Mesothelial cell of epicardium (in vitro differentiated cells): ENCODE measurements around the gene SFSWAP. TPM values are rescaled to one million over a fixed set of nuclear protein-coding genes. Genes with fewer than 3 reads are reported as not detected.
"Not testable (repeated sequence)": the region's sequence is repeated elsewhere in the genome, so short reads cannot be mapped to it uniquely, and the experiment has no call there.

ENCODE experiments used
- DNase-seq, 2 experiments: peaks; one replicate each; pipeline ENCODE4 v3.0.0; 2021; ENCODE audit warnings: low spot score in 2 of 2; ENCODE audit not compliant: unreplicated experiment in 2 of 2
- H3K27ac Mint-ChIP-seq: 2 replicates; pipeline ENCODE4 v1.8.0; 2021; ENCODE audit warnings: mixed read lengths
- H3K27me3 Mint-ChIP-seq: 2 replicates; pipeline ENCODE4 v1.8.0; 2021; ENCODE audit warnings: low read depth, mixed read lengths
- H3K36me3 Mint-ChIP-seq: 2 replicates; pipeline ENCODE4 v1.8.0; 2021; ENCODE audit warnings: mixed read lengths
- H3K4me1 Mint-ChIP-seq: 2 replicates; pipeline ENCODE4 v1.8.0; 2021; ENCODE audit warnings: mixed read lengths
- H3K4me3 Mint-ChIP-seq: 2 replicates; pipeline ENCODE4 v1.8.0; 2021; ENCODE audit warnings: mild to moderate bottlenecking, moderate library complexity, mixed read lengths
- H3K9me3 Mint-ChIP-seq: 2 replicates; pipeline ENCODE4 v1.8.0; 2021; ENCODE audit warnings: mixed read lengths
- CTCF ChIP-seq: fragments of 200-600 bp; sonication (generic); IDR thresholded peaks from one replicate; pipeline ENCODE4 v1.5.0; 2021; ENCODE audit warnings: antibody characterized with exemption; ENCODE audit not compliant: unreplicated experiment
- total RNA-seq: library from RNA; stranded (reverse); gene quantifications from 3 replicates; pipeline ENCODE4 v1.2.1, GENCODE V29; 2021

SFSWAP gene
- total RNA-seq, 1 donor from 2014 or later: 73.0 TPM

- Mint-ChIP-seq H3K4me1 (peaks cover 8% of the 10 kb centered on the region), H3K4me3 (no peak overlapping the region), H3K27ac (no peak overlapping the region), H3K9me3 (peaks cover 27% of the 10 kb centered on the region), H3K27me3 (no peaks in the 10 kb centered on the region), H3K36me3 (peaks cover 50% of the 10 kb centered on the region)
- no peak for DNase-seq
- no peak for TF ChIP-seq CTCF
These were observed 29.7 kb downstream of the SFSWAP start for GRCh38 chr12:131740626-131741025.

GRCh38 chr12:131742761-131743160 is 31.9 kb downstream of the SFSWAP start:
- DNase-seq, H3K27me3 Mint-ChIP-seq, H3K27ac Mint-ChIP-seq, H3K4me1 Mint-ChIP-seq, H3K4me3 Mint-ChIP-seq: not testable (repeated sequence)
- Mint-ChIP-seq H3K36me3 (peaks cover 69% of the 10 kb centered on the region), H3K9me3 (peaks cover 27% of the 10 kb centered on the region)

- H3K4me3 Mint-ChIP-seq, H3K27me3 Mint-ChIP-seq, H3K4me1 Mint-ChIP-seq, H3K27ac Mint-ChIP-seq, DNase-seq: not testable (repeated sequence)
- H3K36me3 Mint-ChIP-seq: peaks cover 71% of the 10 kb centered on the region
- peaks cover 27% of the 10 kb centered on the region for H3K9me3 Mint-ChIP-seq
These were observed 32.5 kb downstream of the SFSWAP start for GRCh38 chr12:131743410-131743809.

GRCh38 chr12:131743880-131744279 is 33.0 kb downstream of the SFSWAP start:
- Mint-ChIP-seq H3K36me3 (peaks cover 73% of the 10 kb centered on the region), H3K9me3 (peaks cover 27% of the 10 kb centered on the region)
- not testable (repeated sequence) for H3K27ac Mint-ChIP-seq, DNase-seq, H3K4me3 Mint-ChIP-seq, H3K4me1 Mint-ChIP-seq, H3K27me3 Mint-ChIP-seq

- not testable (repeated sequence) for H3K27me3 Mint-ChIP-seq, H3K4me1 Mint-ChIP-seq, H3K27ac Mint-ChIP-seq, DNase-seq, H3K4me3 Mint-ChIP-seq
- Mint-ChIP-seq H3K9me3 (peaks cover 27% of the 10 kb centered on the region), H3K36me3 (peaks cover 73% of the 10 kb centered on the region)
These were observed 33.8 kb downstream of the SFSWAP start for GRCh38 chr12:131744675-131745074.

- Mint-ChIP-seq H3K9me3 (peaks cover 27% of the 10 kb centered on the region), H3K27me3 (no peaks in the 10 kb centered on the region), H3K4me1 (no peaks in the 10 kb centered on the region), H3K36me3 (peaks cover 64% of the 10 kb centered on the region), H3K4me3 (no peak overlapping the region), H3K27ac (no peak overlapping the region)
- no peak for TF ChIP-seq CTCF
- DNase-seq: no peak
These were observed 34.8 kb downstream of the SFSWAP start for GRCh38 chr12:131745706-131746105.

- Mint-ChIP-seq H3K36me3 (peaks cover 56% of the 10 kb centered on the region), H3K27ac (no peak overlapping the region), H3K27me3 (no peaks in the 10 kb centered on the region), H3K9me3 (peaks cover 20% of the 10 kb centered on the region), H3K4me1 (no peaks in the 10 kb centered on the region), H3K4me3 (no peak overlapping the region)
- no peak for DNase-seq
- TF ChIP-seq CTCF: no peak
These were observed 36.6 kb downstream of the SFSWAP start for GRCh38 chr12:131747276-131748177.
